ENCODE measurements around the gene HDAC6.
"Not testable (repeated sequence)": the region's sequence is repeated elsewhere in the genome, so short reads cannot be mapped to it uniquely, and the experiment has no call there.

- TF ChIP-seq TOE1, PBX2 (CRISPR knock-in tag; IDR thresholded peaks at IDR 0.05): not testable (repeated sequence)
Observed at GRCh38 chrX:48872017-48872416, 70.2 kb downstream of the HDAC6 start.

All from HepG2 (cell line).